Measurements from ENCODE around the gene ASCC3. TPM values are rescaled to one million over a fixed set of nuclear protein-coding genes. Genes with fewer than 3 reads are reported as not detected.

Gene ASCC3
- total RNA-seq, 1 experiment from 2014 or later = 45.6 TPM

GRCh38 chr6:100469101-100469859 is 411.8 kb downstream of the ASCC3 start:
- Mint-ChIP-seq H3K4me3 (ENCODE audit: low read depth, unreplicated experiment) (no peak overlapping the region), H3K9me3 (ENCODE audit: low read depth, unreplicated experiment) (no peaks in the 10 kb centered on the region), H3K27me3 (ENCODE audit: unreplicated experiment) (no peaks in the 10 kb centered on the region), H3K4me1 (ENCODE audit: low read depth, unreplicated experiment) (peaks cover 10% of the 10 kb centered on the region), H3K36me3 (ENCODE audit: insufficient read depth, unreplicated experiment) (no peaks in the 10 kb centered on the region), H3K27ac (ENCODE audit: unreplicated experiment) (no peak overlapping the region)
- no peak for TF ChIP-seq CTCF (IDR thresholded peaks at IDR 0.05; ENCODE audit: unreplicated experiment)
- intact Hi-C loops (cut with micrococcal nuclease; ENCODE audit: unreplicated experiment) = no loop called here
- DNase-seq = no peak
- CTCF ChIA-PET = no interaction called here
- BruUV-seq (replicated peaks) = no TSS peak

- Mint-ChIP-seq H3K27me3 (ENCODE audit: unreplicated experiment) (no peaks in the 10 kb centered on the region), H3K9me3 (ENCODE audit: low read depth, unreplicated experiment) (no peaks in the 10 kb centered on the region), H3K27ac (ENCODE audit: unreplicated experiment) (no peak overlapping the region), H3K4me1 (ENCODE audit: low read depth, unreplicated experiment) (no peaks in the 10 kb centered on the region), H3K36me3 (ENCODE audit: insufficient read depth, unreplicated experiment) (no peaks in the 10 kb centered on the region), H3K4me3 (ENCODE audit: low read depth, unreplicated experiment) (no peak overlapping the region)
- TF ChIP-seq CTCF (IDR thresholded peaks at IDR 0.05; ENCODE audit: unreplicated experiment) = no peak
- BruUV-seq (replicated peaks) = no TSS peak
- CTCF ChIA-PET = no interaction called here
- intact Hi-C loops (cut with micrococcal nuclease; ENCODE audit: unreplicated experiment) = no loop called here
- no peak for DNase-seq
These were observed 413.0 kb downstream of the ASCC3 start for GRCh38 chr6:100468016-100468622.

- CTCF ChIA-PET = no interaction called here
- H3K4me3 Mint-ChIP-seq (ENCODE audit: low read depth, unreplicated experiment) = no peak overlapping the region
- TF ChIP-seq CTCF (IDR thresholded peaks at IDR 0.05; ENCODE audit: unreplicated experiment) = no peak
- H3K36me3 Mint-ChIP-seq (ENCODE audit: insufficient read depth, unreplicated experiment) = no peaks in the 10 kb centered on the region
- H3K9me3 Mint-ChIP-seq (ENCODE audit: low read depth, unreplicated experiment) = no peaks in the 10 kb centered on the region
- H3K27me3 Mint-ChIP-seq (ENCODE audit: unreplicated experiment) = no peaks in the 10 kb centered on the region
- no peak for DNase-seq
- no peak overlapping the region for H3K27ac Mint-ChIP-seq (ENCODE audit: unreplicated experiment)
- intact Hi-C loops (cut with micrococcal nuclease; ENCODE audit: unreplicated experiment) = no loop called here
- H3K4me1 Mint-ChIP-seq (ENCODE audit: low read depth, unreplicated experiment) = peaks cover 1% of the 10 kb centered on the region
- BruUV-seq (replicated peaks) = no TSS peak
These were observed 413.8 kb downstream of the ASCC3 start for GRCh38 chr6:100467129-100468015.

GRCh38 chr6:100466410-100467128 is 414.6 kb downstream of the ASCC3 start:
- CTCF ChIA-PET = no interaction called here
- no peak for DNase-seq

More at GRCh38 chr6:100466410-100467128, 414.6 kb downstream of the ASCC3 start:
- H3K4me3 Mint-ChIP-seq (ENCODE audit: low read depth, unreplicated experiment) = no peak overlapping the region
- no peak for TF ChIP-seq CTCF (IDR thresholded peaks at IDR 0.05; ENCODE audit: unreplicated experiment)
- no peaks in the 10 kb centered on the region for H3K27me3 Mint-ChIP-seq (ENCODE audit: unreplicated experiment)
- H3K4me1 Mint-ChIP-seq (ENCODE audit: low read depth, unreplicated experiment) = peaks cover 8% of the 10 kb centered on the region
- H3K9me3 Mint-ChIP-seq (ENCODE audit: low read depth, unreplicated experiment) = no peaks in the 10 kb centered on the region
- no peak overlapping the region for H3K27ac Mint-ChIP-seq (ENCODE audit: unreplicated experiment)
- intact Hi-C loops (cut with micrococcal nuclease; ENCODE audit: unreplicated experiment) = no loop called here
- H3K36me3 Mint-ChIP-seq (ENCODE audit: insufficient read depth, unreplicated experiment) = peaks cover 4% of the 10 kb centered on the region
- no TSS peak for BruUV-seq (replicated peaks)
